NT2/D1 (cell line): ENCODE measurements around the gene ALG14.

Source experiments
- DNase-seq: peaks from one replicate; pipeline ENCODE4 v3.0.0-alpha.2; 2011; ENCODE audit warnings: low read depth, low spot score
- H3K27me3 ChIP-seq: 2 replicates; pipeline ENCODE4 v1.6.0; 2011; ENCODE audit warnings: mild to moderate bottlenecking; ENCODE audit not compliant: insufficient read length, insufficient read depth
- H3K36me3 ChIP-seq: 2 replicates; pipeline ENCODE4 v1.6.1; 2011; ENCODE audit warnings: mild to moderate bottlenecking, low read length, mixed read lengths; ENCODE audit not compliant: insufficient read depth, insufficient read length
- H3K4me1 ChIP-seq: 2 replicates; pipeline ENCODE4 v1.5.1; 2011; ENCODE audit not compliant: insufficient read depth, insufficient read length
- H3K4me3 ChIP-seq: 2 replicates; pipeline ENCODE4 v1.5.1; 2011; ENCODE audit warnings: low read depth; ENCODE audit not compliant: insufficient read length
- H3K9ac ChIP-seq: 2 replicates; pipeline ENCODE4 v1.6.0; 2011; ENCODE audit warnings: low read depth; ENCODE audit not compliant: insufficient read length
- H3K9me3 ChIP-seq: 2 replicates; pipeline ENCODE4 v1.5.1; 2011; ENCODE audit warnings: mild to moderate bottlenecking, low read length; ENCODE audit not compliant: insufficient read depth
- SUZ12 ChIP-seq: IDR thresholded peaks from 2 replicates; pipeline ENCODE4 v1.6.1; 2011; ENCODE audit not compliant: insufficient read length, insufficient read depth; ENCODE audit errors: extremely low read depth
- YY1 ChIP-seq: IDR thresholded peaks from 2 replicates; pipeline ENCODE4 v1.6.1; 2011; ENCODE audit not compliant: insufficient read length, insufficient read depth
- ZNF274 ChIP-seq: IDR thresholded peaks from 2 replicates; pipeline ENCODE4 v1.6.1; 2011; ENCODE audit warnings: mild to moderate bottlenecking, low read depth, low read length

ALG14 gene

DNA sequence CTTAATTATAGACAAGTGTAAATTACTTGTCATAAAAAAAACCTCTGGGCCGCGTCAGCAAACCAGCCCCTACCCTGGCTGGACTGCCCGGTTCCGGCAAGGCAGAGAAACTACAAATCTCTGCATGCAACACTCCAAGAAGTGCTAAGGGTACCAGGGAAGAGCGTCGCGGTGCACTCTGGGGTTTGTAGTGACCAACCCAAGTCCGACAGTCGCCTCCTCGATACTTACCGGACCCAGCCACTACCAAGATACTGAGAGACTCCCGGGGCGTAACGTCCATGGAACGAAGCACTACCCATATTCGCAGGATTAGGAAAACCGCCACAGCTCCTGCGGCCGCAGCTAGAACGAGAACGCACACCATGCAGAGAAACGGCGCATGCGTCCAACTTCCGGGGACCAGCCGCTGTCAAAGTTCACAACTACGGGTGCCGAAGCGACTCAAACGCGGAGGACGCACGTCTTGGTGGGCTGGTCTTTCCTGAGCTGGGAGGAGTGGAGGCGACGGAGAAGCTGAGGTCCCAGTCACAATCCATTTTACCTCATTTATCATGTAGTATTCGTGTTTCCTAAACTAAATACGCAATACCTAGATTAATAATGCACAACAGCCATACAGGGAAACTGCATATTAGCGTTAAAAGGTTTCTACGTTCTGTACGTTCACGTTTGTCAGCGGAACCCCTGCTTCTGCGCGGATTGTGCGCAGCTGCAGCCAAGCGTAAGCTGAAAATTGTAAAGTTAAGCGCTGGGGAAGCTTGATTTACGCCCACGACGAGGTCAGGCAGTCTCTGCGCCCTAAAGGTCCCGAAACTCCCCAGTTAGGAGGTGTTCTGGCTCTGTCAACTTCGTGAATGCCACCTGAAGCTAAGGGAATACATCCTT lies at the start of gene ALG14:
ALG14 (minus strand) TSS at position 420 of the 888 bp plus-strand sequence; CDS start at position 367, 53 bp downstream.
- peak; percentile 85 for DNase-seq
- Histone ChIP-seq H3K9ac (peak within 1 kb of the TSS; percentile 88), H3K27me3 (no peaks in the 10 kb centered on the region), H3K4me3 (peak within 1 kb of the TSS; percentile 81), H3K4me1 (no peaks in the 10 kb centered on the region), H3K9me3 (no peaks in the 10 kb centered on the region), H3K36me3 (peaks cover 4% of the 10 kb centered on the region)
- TF ChIP-seq SUZ12 (no peak), ZNF274 (no peak), YY1 (no peak)

DNA sequence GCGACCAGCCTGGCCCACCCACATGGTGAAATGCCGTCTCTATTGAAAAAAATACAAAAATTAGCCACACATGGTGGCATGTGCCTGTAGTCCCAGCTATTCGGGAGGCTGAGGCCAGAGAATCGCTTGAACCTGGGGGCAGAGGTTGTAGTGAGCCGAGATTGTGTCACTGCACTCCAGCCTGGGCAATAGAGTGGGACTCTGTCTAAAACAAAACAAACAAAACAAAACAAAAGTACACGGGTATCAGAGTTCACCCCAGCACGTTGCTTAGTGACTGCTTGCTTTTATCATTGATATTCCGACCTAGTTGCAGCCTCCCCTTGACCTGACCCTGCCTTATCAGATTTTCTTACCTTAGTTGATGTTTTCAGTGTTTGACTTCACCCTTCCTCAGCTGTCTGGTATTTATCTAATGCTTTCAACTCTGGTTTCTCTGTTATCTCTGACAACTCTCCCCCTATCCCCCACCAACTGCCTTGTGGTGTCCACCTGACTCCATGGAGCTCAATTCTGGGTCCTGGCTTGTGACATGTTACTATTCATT lies 49.5 kb upstream of the ALG14 start:
- Histone ChIP-seq H3K27me3 (peaks cover 55% of the 10 kb centered on the region), H3K4me1 (peaks cover 2% of the 10 kb centered on the region)
- no peak for DNase-seq

GRCh38 chr1:95119273-95119672 lies 46.5 kb upstream of the ALG14 start:
- H3K4me1 ChIP-seq, result peaks cover 2% of the 10 kb centered on the region
- H3K9me3 ChIP-seq, result no peaks in the 10 kb centered on the region
- DNase-seq, result no peak
- TF ChIP-seq YY1 (no peak), SUZ12 (no peak), ZNF274 (no peak)
- H3K36me3 ChIP-seq, result no peaks in the 10 kb centered on the region
- H3K27me3 ChIP-seq, result peaks cover 41% of the 10 kb centered on the region
- H3K4me3 ChIP-seq, result no peak overlapping the region
- H3K9ac ChIP-seq, result no peak overlapping the region

More for the DNA sequence above, 49.5 kb upstream of the ALG14 start:
- Histone ChIP-seq H3K36me3 (no peaks in the 10 kb centered on the region), H3K9me3 (no peaks in the 10 kb centered on the region), H3K9ac (no peak overlapping the region), H3K4me3 (no peak overlapping the region)
- no peak for TF ChIP-seq YY1
- TF ChIP-seq SUZ12, result no peak
- no peak for TF ChIP-seq ZNF274

GRCh38 chr1:95118710-95119109 lies 46.0 kb upstream of the ALG14 start:
- no peaks in the 10 kb centered on the region for H3K36me3 ChIP-seq
- peaks cover 2% of the 10 kb centered on the region for H3K4me1 ChIP-seq
- TF ChIP-seq YY1 (no peak), ZNF274 (no peak), SUZ12 (no peak)
- DNase-seq, result no peak
- H3K9ac ChIP-seq, result no peak overlapping the region
- H3K27me3 ChIP-seq, result peaks cover 36% of the 10 kb centered on the region
- H3K9me3 ChIP-seq, result no peaks in the 10 kb centered on the region
- H3K4me3 ChIP-seq, result no peak overlapping the region

DNA sequence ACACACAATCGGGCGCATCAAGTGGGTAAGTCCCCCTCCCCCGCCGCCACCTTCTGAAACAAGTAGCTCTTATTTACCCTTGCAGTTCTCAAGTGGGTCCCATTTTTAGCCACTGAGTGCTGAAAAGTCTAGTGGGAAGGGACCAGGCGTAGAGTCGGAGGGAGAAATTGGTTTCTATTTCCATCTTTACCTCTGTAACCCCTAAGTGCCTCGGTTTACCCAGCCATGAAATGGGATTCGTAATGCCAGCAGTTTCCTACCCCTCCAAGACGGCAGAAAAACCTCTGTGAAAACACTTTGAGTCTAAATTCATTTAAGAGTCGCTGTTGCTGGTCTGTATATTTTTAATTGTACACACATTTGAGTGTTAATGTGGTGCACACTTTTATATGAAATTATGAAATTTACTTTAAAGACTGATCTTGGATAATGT lies 45.3 kb upstream of the ALG14 start:
- Histone ChIP-seq H3K36me3 (no peaks in the 10 kb centered on the region), H3K4me1 (peaks cover 2% of the 10 kb centered on the region), H3K9ac (peak overlapping the region; percentile 86), H3K9me3 (no peaks in the 10 kb centered on the region), H3K4me3 (peak overlapping the region; percentile 70), H3K27me3 (peaks cover 36% of the 10 kb centered on the region)
- no peak for DNase-seq
- TF ChIP-seq ZNF274 (no peak), YY1 (no peak), SUZ12 (no peak)

GRCh38 chr1:95117207-95118066 lies 44.7 kb upstream of the ALG14 start, which contains the start of gene TLCD4:
Gene TLCD4 (plus strand): TSS chr1:95117355. CDS start chr1:95143902, 26,547 bp downstream.
- no peaks in the 10 kb centered on the region for H3K36me3 ChIP-seq
- H3K27me3 ChIP-seq, result peaks cover 36% of the 10 kb centered on the region
- H3K4me1 ChIP-seq, result peaks cover 2% of the 10 kb centered on the region
- H3K9me3 ChIP-seq, result no peaks in the 10 kb centered on the region
- peak within 1 kb of the TSS; percentile 70 for H3K4me3 ChIP-seq
- no peak for TF ChIP-seq ZNF274
- no peak for TF ChIP-seq YY1
- TF ChIP-seq SUZ12, result no peak
- peak within 1 kb of the TSS; percentile 86 for H3K9ac ChIP-seq
- DNase-seq, result peak; percentile 51

GRCh38 chr1:95116580-95117206 lies 43.9 kb upstream of the ALG14 start:
- Histone ChIP-seq H3K9ac (peak overlapping the region; percentile 71), H3K4me3 (peak overlapping the region; percentile 70), H3K36me3 (no peaks in the 10 kb centered on the region), H3K27me3 (peaks cover 36% of the 10 kb centered on the region), H3K4me1 (no peaks in the 10 kb centered on the region), H3K9me3 (no peaks in the 10 kb centered on the region)
- peak; percentile 59 for DNase-seq
- TF ChIP-seq YY1, result no peak
